Measurements from ENCODE around the gene MITD1. TPM values are rescaled to one million over a fixed set of nuclear protein-coding genes. Genes with fewer than 3 reads are reported as not detected.
A peak's percentile ranks its signal among the peaks of the same experiment; 100 is the strongest.

The MITD1 gene
- total RNA-seq, 1 experiment from 2014 or later: 29.3 TPM

GRCh38 chr2:99205491-99205890 lies 24.6 kb upstream of the MITD1 start:
- ChIA-PET CTCF (no interaction called here), POLR2A (no interaction called here)
- Mint-ChIP-seq H3K27ac (ENCODE audit: unreplicated experiment) (no peak overlapping the region), H3K27me3 (ENCODE audit: insufficient read depth, unreplicated experiment) (no peaks in the 10 kb centered on the region), H3K4me3 (ENCODE audit: unreplicated experiment) (no peak overlapping the region), H3K36me3 (ENCODE audit: insufficient read depth, unreplicated experiment) (peaks cover 14% of the 10 kb centered on the region), H3K4me1 (ENCODE audit: low read depth, unreplicated experiment) (no peaks in the 10 kb centered on the region), H3K9me3 (ENCODE audit: unreplicated experiment) (peaks cover 68% of the 10 kb centered on the region)
- DNase-seq: peak; percentile 66 to 71
- H3K27me3 ChIP-seq (replicated peaks; ENCODE audit: control insufficient read depth, insufficient read depth, low read length): no peaks in the 10 kb centered on the region
- TF ChIP-seq CTCF (IDR thresholded peaks at IDR 0.05; ENCODE audit: insufficient read depth in 1 of 2, low read depth in 1 of 2, low read length in 1 of 2, severe bottlenecking in 1 of 2, unreplicated experiment in 1 of 2): no peak
- intact Hi-C loops (cut with micrococcal nuclease; ENCODE audit: unreplicated experiment): no loop called here
- peaks cover 37% of the 10 kb centered on the region for H3K9me3 ChIP-seq
- H3K4me1 ChIP-seq: no peaks in the 10 kb centered on the region
- no TSS peak for BruUV-seq (replicated peaks)
- no peak overlapping the region for H3K4me3 ChIP-seq (ENCODE audit: low read depth, low read length)
- H3K36me3 ChIP-seq (ENCODE audit: control insufficient read depth, insufficient read depth, low read length): no peaks in the 10 kb centered on the region

GRCh38 chr2:99201959-99202678 lies 21.3 kb upstream of the MITD1 start:
- H3K9me3 Mint-ChIP-seq (ENCODE audit: unreplicated experiment): peaks cover 34% of the 10 kb centered on the region
- H3K27ac Mint-ChIP-seq (ENCODE audit: unreplicated experiment): no peak overlapping the region
- no peak overlapping the region for H3K4me3 Mint-ChIP-seq (ENCODE audit: unreplicated experiment)
- H3K36me3 ChIP-seq (ENCODE audit: control insufficient read depth, insufficient read depth, low read length): no peaks in the 10 kb centered on the region
- intact Hi-C loops (cut with micrococcal nuclease; ENCODE audit: unreplicated experiment): no loop called here
- CTCF ChIA-PET: interaction anchor here (0.8 kb wide), 1 partner anchor 21 kb away, joined by 3 read pairs; the partner anchor contains the start of genes MITD1 and MRPL30
- POLR2A ChIA-PET: no interaction called here
- peaks cover 14% of the 10 kb centered on the region for H3K36me3 Mint-ChIP-seq (ENCODE audit: insufficient read depth, unreplicated experiment)
- peaks cover 32% of the 10 kb centered on the region for H3K9me3 ChIP-seq
- BruUV-seq (replicated peaks): no TSS peak
- no peaks in the 10 kb centered on the region for H3K4me1 Mint-ChIP-seq (ENCODE audit: low read depth, unreplicated experiment)
- peak in 1 of 2 experiments; percentile 30 for TF ChIP-seq CTCF (IDR thresholded peaks at IDR 0.05; ENCODE audit: insufficient read depth in 1 of 2, low read depth in 1 of 2, low read length in 1 of 2, severe bottlenecking in 1 of 2, unreplicated experiment in 1 of 2)
- no peaks in the 10 kb centered on the region for H3K27me3 Mint-ChIP-seq (ENCODE audit: insufficient read depth, unreplicated experiment)
- H3K4me3 ChIP-seq (ENCODE audit: low read depth, low read length): no peak overlapping the region
- no peak for DNase-seq
- no peaks in the 10 kb centered on the region for H3K27me3 ChIP-seq (replicated peaks; ENCODE audit: control insufficient read depth, insufficient read depth, low read length)
- peaks cover 4% of the 10 kb centered on the region; the same call in 1 of the 2 replicates for H3K4me1 ChIP-seq

- H3K4me3 ChIP-seq (ENCODE audit: low read depth, low read length): no peak overlapping the region
- ChIA-PET CTCF (no interaction called here), POLR2A (no interaction called here)
- H3K4me1 Mint-ChIP-seq (ENCODE audit: low read depth, unreplicated experiment): no peaks in the 10 kb centered on the region
- no peaks in the 10 kb centered on the region for H3K36me3 ChIP-seq (ENCODE audit: control insufficient read depth, insufficient read depth, low read length)
- peaks cover 15% of the 10 kb centered on the region for H3K36me3 Mint-ChIP-seq (ENCODE audit: insufficient read depth, unreplicated experiment)
- no peaks in the 10 kb centered on the region for H3K27me3 ChIP-seq (replicated peaks; ENCODE audit: control insufficient read depth, insufficient read depth, low read length)
- H3K4me3 Mint-ChIP-seq (ENCODE audit: unreplicated experiment): no peak overlapping the region
- H3K27ac Mint-ChIP-seq (ENCODE audit: unreplicated experiment): no peak overlapping the region
- DNase-seq: no peak
- no TSS peak for BruUV-seq (replicated peaks)
- peaks cover 16% of the 10 kb centered on the region for H3K9me3 ChIP-seq
- no peaks in the 10 kb centered on the region for H3K27me3 Mint-ChIP-seq (ENCODE audit: insufficient read depth, unreplicated experiment)
- H3K4me1 ChIP-seq: peaks cover 4% of the 10 kb centered on the region; the same call in 1 of the 2 replicates
- TF ChIP-seq CTCF (IDR thresholded peaks at IDR 0.05; ENCODE audit: insufficient read depth in 1 of 2, low read depth in 1 of 2, low read length in 1 of 2, severe bottlenecking in 1 of 2, unreplicated experiment in 1 of 2): no peak
- intact Hi-C loops (cut with micrococcal nuclease; ENCODE audit: unreplicated experiment): no loop called here
- peaks cover 16% of the 10 kb centered on the region for H3K9me3 Mint-ChIP-seq (ENCODE audit: unreplicated experiment)
Measured at GRCh38 chr2:99200076-99200800, 19.4 kb upstream of the MITD1 start.
